HAP-1 (cell line): Measurements from ENCODE around the gene MINDY1.
A peak's percentile ranks its signal among the peaks of the same experiment; 100 is the strongest.

Experiments
- DNase-seq, 2 experiments: peaks; one replicate each; pipeline ENCODE4 v3.0.0-alpha.2; 2016 to 2020; ENCODE audit warnings: low spot score in 2 of 2
- H3K27me3 ChIP-seq: fragments of 250-450 bp; sonication (Bioruptor Pico); 2 replicates; pipeline ENCODE4 v1.5.1; 2020; ENCODE audit warnings: low read depth, mild to moderate bottlenecking, moderate library complexity
- H3K36me3 ChIP-seq: fragments of 250-450 bp; sonication (Bioruptor Pico); replicated peaks from 2 replicates; pipeline ENCODE4 v1.5.1; 2020; ENCODE audit warnings: mild to moderate bottlenecking
- H3K4me1 ChIP-seq: fragments of 250-450 bp; sonication (Bioruptor Pico); 2 replicates; pipeline ENCODE4 v1.5.1; 2020; ENCODE audit warnings: mild to moderate bottlenecking
- H3K4me3 ChIP-seq: fragments of 250-450 bp; sonication (Bioruptor Pico); 2 replicates; pipeline ENCODE4 v1.5.1; 2020; ENCODE audit warnings: mild to moderate bottlenecking, moderate library complexity
- H3K9me3 ChIP-seq: fragments of 250-450 bp; sonication (Bioruptor Pico); 2 replicates; pipeline ENCODE4 v1.5.1; 2020; ENCODE audit warnings: mild to moderate bottlenecking, moderate library complexity
- in situ Hi-C: fragments of 300-500 bp; cut with MboI; formaldehyde crosslinking; loops from 3 replicates; pipeline ENCODE4 v1.14.3; 2020; ENCODE audit warnings: low sequenced_read_pairs, inconsistent platforms, mixed read lengths

The MINDY1 gene

DNA sequence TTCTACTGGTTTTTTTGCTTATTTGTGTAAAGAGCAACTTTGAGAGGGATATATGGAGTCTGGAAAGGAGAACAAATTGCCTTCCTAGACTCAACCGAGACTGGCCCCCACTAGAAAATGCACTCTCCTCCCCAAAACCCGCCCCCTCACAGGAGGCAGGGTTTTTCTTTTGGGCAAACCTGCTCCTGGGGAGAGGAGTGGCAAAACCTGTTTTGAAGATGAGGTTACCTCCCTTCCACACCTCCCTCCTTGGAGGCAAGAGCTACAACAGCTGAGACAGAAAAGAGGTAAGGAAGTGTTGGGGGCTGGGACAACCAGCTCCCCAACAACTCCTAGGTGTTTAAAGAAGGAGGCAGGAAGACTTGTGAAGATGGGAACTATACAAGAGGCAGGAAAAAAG lies 29.7 kb upstream of the MINDY1 start, which contains the start of gene BNIPL:
Gene BNIPL, plus strand, starts transcription at position 231 of the 400 bp plus-strand sequence. Its CDS starts 140 bp downstream, at position 371.
- Histone ChIP-seq H3K27me3 (no peaks in the 10 kb centered on the region), H3K4me3 (no peak within 1 kb of the TSS), H3K4me1 (no peaks in the 10 kb centered on the region), H3K36me3 (peaks cover 11% of the 10 kb centered on the region), H3K9me3 (no peaks in the 10 kb centered on the region)
- no peak for DNase-seq
- in situ Hi-C loops = no loop called here

DNA sequence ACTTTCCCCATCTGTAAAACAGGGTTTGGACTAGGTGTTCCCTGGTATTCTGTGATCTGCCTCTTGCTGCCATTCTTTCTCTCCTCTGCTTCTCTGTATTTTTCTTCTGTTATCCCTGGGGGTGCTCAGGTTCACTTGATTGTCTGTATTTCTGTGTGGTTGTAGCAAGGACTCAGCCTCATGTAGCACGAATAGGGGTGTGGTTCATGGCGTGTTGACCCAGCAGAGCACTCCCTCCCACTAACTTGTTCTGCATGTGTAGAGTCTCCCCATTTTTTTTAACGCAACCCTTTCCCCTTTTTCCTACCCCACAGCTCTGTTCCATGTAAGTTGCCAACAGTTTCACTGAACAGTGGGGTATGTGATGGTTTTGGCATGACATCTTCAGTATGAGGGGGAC lies 28.5 kb upstream of the MINDY1 start:
- no peaks in the 10 kb centered on the region for H3K4me1 ChIP-seq
- in situ Hi-C loops = no loop called here
- H3K27me3 ChIP-seq = no peaks in the 10 kb centered on the region
- no peak overlapping the region for H3K4me3 ChIP-seq
- no peaks in the 10 kb centered on the region for H3K9me3 ChIP-seq
- peaks cover 16% of the 10 kb centered on the region for H3K36me3 ChIP-seq
- no peak for DNase-seq

DNA sequence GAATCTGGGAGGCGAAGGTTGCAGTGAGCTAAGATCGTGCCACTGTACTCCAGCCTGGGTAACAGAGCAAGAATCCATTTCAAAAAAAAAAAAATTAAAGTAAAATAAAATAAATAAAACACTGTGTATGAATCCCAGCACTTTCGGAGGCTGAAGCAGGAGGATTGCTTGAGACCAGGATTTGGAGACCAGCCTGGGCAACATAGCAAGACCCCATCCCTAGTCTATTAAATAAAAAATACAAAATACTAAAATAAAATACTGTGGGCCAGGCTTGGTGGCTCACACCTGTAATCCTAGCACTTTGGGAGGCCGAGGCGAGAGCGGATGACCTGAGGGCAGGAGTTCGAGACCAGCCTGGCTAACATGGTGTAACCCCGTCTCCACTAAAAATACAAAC lies 25.5 kb upstream of the MINDY1 start:
- peaks cover 24% of the 10 kb centered on the region for H3K36me3 ChIP-seq
- no peak overlapping the region for H3K4me3 ChIP-seq
- no peaks in the 10 kb centered on the region for H3K27me3 ChIP-seq
- no peaks in the 10 kb centered on the region for H3K4me1 ChIP-seq
- H3K9me3 ChIP-seq = no peaks in the 10 kb centered on the region
- in situ Hi-C loops = no loop called here
- DNase-seq = no peak

DNA sequence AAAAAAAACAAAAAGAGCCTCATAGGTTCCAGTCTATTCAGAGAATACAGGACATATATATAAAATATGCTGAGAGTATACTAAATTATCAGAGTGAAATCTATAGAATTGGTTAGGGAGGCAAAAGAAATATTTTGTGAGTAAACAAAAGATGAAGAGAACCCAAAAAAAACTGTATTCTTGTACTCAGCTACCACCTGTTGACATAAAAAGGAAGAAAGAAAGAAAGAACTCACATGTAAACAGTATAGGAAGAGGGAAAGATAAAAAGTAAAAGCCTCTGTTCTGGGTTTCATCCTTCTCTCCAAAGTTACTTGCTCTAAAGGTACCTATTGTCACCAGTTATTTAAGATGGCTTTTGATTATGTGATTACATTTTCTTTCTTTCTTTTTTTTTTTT lies 19.8 kb upstream of the MINDY1 start:
- peaks cover 18% of the 10 kb centered on the region for H3K36me3 ChIP-seq
- in situ Hi-C loops = no loop called here
- no peaks in the 10 kb centered on the region for H3K9me3 ChIP-seq

DNA sequence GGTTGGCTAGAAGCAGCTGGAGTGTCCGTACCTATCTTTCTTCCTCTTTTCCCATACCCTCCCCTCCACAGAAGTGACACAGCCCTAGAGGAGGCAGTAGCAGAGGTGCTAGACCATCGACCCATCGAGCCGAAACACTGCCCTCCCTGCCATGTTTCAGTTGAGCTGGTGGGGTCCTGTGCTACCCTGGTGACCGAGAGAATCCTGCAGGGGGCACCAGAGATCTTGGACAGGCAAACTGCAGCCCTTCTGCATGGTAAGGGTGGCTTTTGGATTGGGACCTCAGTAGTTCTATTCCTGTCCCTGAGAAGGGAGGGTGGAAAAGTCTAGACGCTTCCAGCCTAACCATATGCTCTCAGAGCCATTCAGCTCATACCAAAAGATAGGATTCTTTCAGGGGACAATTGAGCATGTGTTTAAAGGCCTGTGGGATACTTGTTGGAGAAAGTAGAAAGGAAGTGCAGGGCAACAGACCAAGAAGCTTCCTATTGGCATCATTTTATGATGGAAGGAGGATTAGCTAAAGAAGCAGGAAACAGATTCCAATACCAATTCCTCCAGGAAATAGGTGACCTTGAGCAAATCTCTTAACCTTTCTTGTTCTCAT lies 17.9 kb upstream of the MINDY1 start:
- peak; percentile 27 to 86 for DNase-seq
- H3K27me3 ChIP-seq = no peaks in the 10 kb centered on the region
- H3K36me3 ChIP-seq = peaks cover 12% of the 10 kb centered on the region
- no peaks in the 10 kb centered on the region for H3K4me1 ChIP-seq
- in situ Hi-C loops = no loop called here
- H3K4me3 ChIP-seq = no peak overlapping the region
- H3K9me3 ChIP-seq = no peaks in the 10 kb centered on the region

More for the DNA sequence above, 19.8 kb upstream of the MINDY1 start:
- Histone ChIP-seq H3K4me3 (no peak overlapping the region), H3K4me1 (no peaks in the 10 kb centered on the region), H3K27me3 (no peaks in the 10 kb centered on the region)
- no peak for DNase-seq

DNA sequence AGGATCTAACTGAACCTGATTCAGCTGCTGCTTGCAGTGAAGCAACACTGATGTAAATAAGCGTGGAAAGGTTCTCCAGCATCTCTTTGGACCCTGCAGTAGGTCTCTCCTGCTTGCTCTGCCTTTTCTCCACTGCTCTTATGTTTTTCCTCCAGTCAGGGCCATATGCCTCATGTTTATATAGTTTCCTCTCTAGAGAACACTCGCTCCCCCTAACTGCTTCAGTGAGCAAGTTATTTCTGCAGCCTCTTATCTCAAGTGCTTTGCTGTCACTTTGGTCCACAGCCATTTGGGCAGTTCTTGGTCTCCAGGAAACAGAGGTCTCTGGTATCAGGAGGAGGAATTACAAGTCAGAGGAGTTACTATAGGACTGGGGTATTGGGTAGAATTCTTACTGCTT lies 6.8 kb upstream of the MINDY1 start:
- no peak for DNase-seq
- H3K9me3 ChIP-seq = no peaks in the 10 kb centered on the region
- H3K4me3 ChIP-seq = no peak overlapping the region
- H3K36me3 ChIP-seq = no peaks in the 10 kb centered on the region; the same call in 1 of the 2 replicates
- H3K27me3 ChIP-seq = no peaks in the 10 kb centered on the region
- in situ Hi-C loops = no loop called here
- peaks cover 6% of the 10 kb centered on the region; the same call in 1 of the 2 replicates for H3K4me1 ChIP-seq

DNA sequence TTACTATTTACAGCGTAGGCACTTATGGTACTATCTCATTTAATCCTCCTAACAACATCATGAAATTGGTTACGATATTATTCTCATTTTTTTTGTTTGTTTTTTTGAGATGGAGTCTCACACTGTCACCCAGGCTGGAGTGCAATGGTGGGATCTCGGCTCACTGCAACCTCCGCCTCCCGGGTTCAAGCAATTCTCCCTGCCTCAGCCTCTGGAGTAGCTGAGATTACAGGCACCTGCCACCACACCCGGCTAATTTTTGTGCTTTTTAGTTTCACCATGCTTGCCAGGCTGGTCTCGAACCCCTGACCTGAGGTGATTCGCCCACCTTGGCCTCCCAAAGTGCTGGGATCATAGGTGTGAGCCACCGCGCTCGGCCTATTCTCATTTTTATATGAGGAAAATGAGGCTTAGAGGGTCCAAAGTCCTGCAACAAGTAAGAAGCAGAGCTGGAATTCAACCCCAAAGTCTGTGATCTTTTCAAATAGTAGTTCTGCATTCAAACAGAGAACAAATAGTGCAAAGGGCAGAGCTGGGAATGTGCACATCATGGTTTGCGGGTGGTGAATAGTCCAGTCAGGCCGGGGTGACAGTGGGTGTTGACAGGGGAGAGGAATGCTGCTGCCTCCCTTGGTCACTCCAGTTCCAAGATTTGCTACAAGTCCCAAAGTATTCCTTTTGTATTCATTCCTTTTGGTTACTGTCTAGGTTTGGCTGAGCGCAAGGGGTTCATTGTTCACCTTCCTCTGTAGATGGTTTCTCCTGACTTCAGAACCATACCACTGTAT lies 6.2 kb upstream of the MINDY1 start:
- Histone ChIP-seq H3K36me3 (no peaks in the 10 kb centered on the region), H3K4me1 (peaks cover 7% of the 10 kb centered on the region), H3K27me3 (no peaks in the 10 kb centered on the region), H3K4me3 (no peak overlapping the region), H3K9me3 (no peaks in the 10 kb centered on the region)
- in situ Hi-C loops = no loop called here
- DNase-seq = no peak

DNA sequence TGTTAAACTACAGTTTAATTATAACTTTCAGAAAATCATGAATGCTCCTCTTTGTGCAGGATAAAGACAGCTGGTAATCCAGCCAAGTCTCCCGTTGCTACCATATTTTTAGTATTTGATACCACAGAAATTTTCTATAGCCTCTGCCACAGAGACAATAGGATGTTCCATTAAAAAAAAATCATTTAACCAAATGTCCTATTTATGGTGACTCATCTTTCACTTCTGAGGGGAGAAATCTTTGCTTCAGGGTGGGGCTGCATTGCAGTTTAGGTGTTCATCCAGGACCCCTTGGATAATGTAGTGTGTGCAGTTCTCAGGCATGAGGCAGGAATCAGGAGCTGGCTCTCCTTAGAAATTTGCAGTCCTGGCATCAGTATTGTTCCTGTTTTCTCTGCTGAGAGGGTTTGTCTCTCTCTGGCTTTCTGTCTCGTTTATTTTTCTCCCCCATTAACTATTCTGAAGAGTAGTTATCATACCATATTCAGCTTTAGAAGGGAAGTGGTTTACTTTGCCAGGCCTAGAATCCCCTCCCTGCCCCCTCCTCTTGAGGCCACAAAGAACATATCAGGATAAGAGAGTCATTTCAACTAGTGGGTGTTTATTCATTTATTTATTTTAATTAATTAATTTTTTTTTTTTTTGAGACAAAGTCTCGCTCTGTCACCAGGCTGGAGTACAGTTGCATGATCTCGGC lies 4.6 kb upstream of the MINDY1 start:
- H3K36me3 ChIP-seq = no peaks in the 10 kb centered on the region
- DNase-seq = no peak
- in situ Hi-C loops = no loop called here
- peaks cover 19% of the 10 kb centered on the region for H3K4me1 ChIP-seq
- no peaks in the 10 kb centered on the region for H3K27me3 ChIP-seq
- H3K9me3 ChIP-seq = no peaks in the 10 kb centered on the region
- H3K4me3 ChIP-seq = no peak overlapping the region

DNA sequence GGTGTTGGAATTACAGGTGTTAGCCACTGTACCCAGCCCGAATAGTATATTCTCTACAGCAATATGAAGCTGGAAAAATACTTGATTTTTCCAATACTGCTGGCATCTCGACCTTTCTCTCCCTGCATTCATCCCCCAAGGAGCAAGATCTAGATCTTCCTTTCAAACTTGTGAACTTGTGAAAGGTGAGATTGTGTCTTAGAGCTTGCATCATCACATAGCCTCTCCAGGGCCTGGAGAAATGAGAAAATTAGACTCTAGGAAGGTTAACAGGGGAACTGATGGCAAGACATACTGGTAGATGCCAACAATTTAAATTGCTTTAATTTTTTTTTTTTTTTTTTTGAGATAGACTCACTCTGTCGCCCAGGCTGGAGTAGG lies 3.6 kb upstream of the MINDY1 start:
- in situ Hi-C loops = no loop called here
- no peaks in the 10 kb centered on the region for H3K36me3 ChIP-seq
- H3K9me3 ChIP-seq = no peaks in the 10 kb centered on the region
- H3K4me3 ChIP-seq = no peak overlapping the region
- no peak for DNase-seq
- H3K27me3 ChIP-seq = no peaks in the 10 kb centered on the region
- H3K4me1 ChIP-seq = peaks cover 20% of the 10 kb centered on the region

DNA sequence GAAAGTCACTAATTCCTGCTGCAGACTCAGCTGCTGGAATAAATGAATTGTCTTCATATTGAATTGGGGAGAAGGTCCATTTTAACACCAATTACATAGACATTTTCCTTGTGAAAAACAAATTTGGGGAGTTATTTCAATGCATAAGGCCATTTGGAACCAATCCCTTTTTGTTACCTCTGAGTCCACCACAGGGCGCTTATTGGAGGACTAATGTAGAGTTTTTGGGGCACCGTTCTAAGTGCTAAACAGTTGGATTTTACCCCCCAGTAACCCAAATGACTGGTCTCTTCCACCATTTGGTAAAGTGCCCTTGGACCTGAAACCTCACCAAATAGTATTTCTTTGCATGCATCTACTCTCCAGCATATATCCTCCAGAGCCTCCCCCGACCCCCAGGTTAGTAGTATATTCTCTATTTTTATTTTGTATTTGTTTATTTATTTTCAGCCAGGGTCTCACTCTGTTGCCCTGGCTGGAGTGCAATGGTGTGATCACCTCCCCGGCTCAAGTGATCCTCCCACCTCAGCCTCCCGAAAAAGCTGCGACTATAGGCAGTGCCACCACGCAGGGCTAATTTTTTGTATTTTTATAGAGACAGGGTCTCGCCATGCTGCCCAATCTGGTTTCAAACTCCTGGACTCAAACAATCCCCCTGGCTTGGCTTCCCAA lies 3.1 kb upstream of the MINDY1 start:
- Histone ChIP-seq H3K27me3 (no peaks in the 10 kb centered on the region), H3K4me1 (peaks cover 20% of the 10 kb centered on the region), H3K36me3 (no peaks in the 10 kb centered on the region), H3K9me3 (no peaks in the 10 kb centered on the region), H3K4me3 (peak overlapping the region; percentile 60; the same call in 1 of the 2 replicates)
- in situ Hi-C loops = no loop called here
- DNase-seq = no peak

DNA sequence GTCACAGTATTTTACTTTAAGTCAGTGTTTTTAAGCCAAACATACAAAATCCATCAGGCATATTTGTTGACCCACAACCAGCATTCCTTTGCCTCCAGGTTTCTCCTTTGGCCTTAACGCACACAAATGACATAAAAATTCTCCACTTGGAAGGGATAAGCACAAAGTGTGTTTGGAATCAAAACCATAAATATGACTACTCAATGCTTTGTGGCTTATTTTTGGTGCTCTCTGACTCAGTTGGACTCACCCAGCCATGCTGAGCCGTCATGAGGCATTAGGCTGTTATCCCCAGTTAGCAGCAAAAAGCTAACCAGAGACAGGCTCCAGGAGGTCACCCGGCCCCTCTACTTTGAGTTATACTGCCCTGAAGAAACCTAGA lies 2.5 kb upstream of the MINDY1 start:
- Histone ChIP-seq H3K36me3 (no peaks in the 10 kb centered on the region), H3K27me3 (no peaks in the 10 kb centered on the region), H3K9me3 (no peaks in the 10 kb centered on the region), H3K4me1 (peaks cover 20% of the 10 kb centered on the region), H3K4me3 (peak overlapping the region; percentile 60)
- DNase-seq = no peak
- in situ Hi-C loops = no loop called here

DNA sequence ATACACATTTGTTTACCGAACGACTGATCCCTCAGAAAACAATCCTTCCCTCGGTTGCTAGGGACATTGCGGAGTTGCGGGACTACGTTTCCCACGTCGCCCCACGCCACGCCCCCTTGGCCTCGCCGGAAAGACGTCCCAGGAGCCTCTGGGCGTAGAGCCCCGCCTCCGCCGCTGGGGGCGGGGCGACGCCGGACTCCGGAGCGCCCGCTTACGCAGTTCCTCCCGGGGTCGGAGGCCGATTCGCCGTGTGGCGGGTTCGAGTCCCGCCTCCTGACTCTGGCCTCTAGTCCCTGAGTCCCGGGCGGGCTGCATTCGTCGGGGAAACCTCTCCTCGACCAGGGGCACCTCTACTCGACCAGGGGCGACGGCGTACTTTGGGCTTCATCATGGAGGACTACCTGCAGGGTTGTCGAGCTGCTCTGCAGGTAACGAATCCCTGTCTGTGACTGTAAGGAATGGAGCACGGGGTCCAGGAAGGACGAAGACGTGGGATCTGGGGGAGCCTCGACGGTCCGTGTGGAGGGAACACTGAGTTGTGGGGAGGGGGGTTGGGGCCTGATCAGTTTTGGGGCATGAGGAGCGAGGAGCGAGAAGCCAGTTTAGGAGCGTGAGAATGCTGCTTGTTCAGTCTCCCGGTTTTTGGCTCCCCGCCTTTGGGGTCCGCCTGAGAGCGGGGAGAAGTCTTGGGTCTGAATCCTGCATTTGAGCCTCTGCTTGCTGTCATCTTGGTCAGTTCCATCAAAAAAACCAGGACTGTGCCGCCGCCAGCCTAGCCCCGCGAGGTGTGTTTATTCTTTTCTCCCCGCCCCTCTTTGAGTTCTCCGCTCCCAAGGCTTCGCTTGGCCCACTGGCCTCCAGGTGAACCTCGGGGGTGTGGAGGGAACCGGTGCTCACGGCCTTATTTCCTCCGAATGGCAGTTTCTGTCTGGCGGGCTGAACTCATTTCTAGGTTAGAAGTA lies 1.8 kb upstream of the MINDY1 start, which contains the start of gene PRUNE1:
Gene PRUNE1, plus strand, starts transcription at position 206 of the 962 bp plus-strand sequence. Its CDS starts 184 bp downstream, at position 390.
- Histone ChIP-seq H3K9me3 (no peaks in the 10 kb centered on the region), H3K36me3 (no peaks in the 10 kb centered on the region), H3K4me1 (peaks cover 22% of the 10 kb centered on the region), H3K27me3 (no peaks in the 10 kb centered on the region), H3K4me3 (peak within 1 kb of the TSS; percentile 60)
- in situ Hi-C loops = no loop called here
- peak; percentile 92 to 99 for DNase-seq

DNA sequence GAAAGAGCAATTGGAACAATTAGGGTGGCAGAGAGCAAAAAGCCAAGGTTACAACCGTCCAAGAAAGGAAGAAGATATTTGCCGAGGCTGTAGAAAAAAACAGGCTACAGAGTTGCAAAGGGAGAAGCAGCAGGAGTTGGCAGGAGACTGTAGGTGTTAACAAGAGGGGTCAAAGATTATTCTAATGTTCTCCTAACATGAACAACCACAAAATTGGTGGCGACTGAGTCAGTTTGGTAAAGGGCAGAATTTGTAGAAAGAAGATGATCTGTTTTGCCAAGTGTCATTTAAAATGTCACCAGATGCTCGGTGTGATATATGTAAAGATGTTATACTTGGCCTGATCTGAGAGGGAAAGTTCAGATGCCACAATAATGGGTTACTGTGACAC lies 1.1 kb upstream of the MINDY1 start:
- Histone ChIP-seq H3K9me3 (no peaks in the 10 kb centered on the region), H3K4me1 (peaks cover 22% of the 10 kb centered on the region), H3K4me3 (peak overlapping the region; percentile 60), H3K36me3 (no peaks in the 10 kb centered on the region), H3K27me3 (no peaks in the 10 kb centered on the region)
- no peak for DNase-seq
- in situ Hi-C loops = no loop called here
